ENCODE measurements around the gene KIF5C. TPM values are rescaled to one million over a fixed set of nuclear protein-coding genes. Genes with fewer than 3 reads are reported as not detected.

The KIF5C gene
- total RNA-seq, 1 donor from 2014 or later, result 38.9 TPM

DNA sequence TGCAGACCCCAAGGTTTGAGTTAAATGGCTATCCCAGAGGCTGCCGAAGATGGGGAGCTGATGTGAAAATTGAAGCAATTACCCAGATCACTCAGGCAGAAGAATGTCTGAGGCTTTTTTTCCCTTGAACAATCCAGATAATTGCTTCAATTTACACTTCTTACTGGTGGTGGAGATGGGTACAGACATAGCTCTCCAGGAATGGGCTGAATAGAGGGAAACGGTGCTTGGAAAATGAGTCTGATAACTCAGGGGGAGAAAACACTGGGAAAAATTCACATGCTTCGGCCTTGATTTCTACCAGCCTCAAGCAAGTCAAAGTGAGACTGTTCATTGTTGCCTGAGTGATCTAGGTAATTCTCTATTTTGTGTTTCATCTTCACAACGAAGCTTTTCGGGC is 9.5 kb upstream of the KIF5C start:
- Mint-ChIP-seq H3K27me3 (peaks cover 36% of the 10 kb centered on the region), H3K4me3 (no peak overlapping the region), H3K9me3 (no peaks in the 10 kb centered on the region), H3K36me3 (no peaks in the 10 kb centered on the region), H3K27ac (no peak overlapping the region), H3K4me1 (ENCODE audit: unreplicated experiment) (peaks cover 15% of the 10 kb centered on the region)
- no peak for DNase-seq (ENCODE audit: extremely low spot score, unreplicated experiment)
- TF ChIP-seq, protein P1, sequence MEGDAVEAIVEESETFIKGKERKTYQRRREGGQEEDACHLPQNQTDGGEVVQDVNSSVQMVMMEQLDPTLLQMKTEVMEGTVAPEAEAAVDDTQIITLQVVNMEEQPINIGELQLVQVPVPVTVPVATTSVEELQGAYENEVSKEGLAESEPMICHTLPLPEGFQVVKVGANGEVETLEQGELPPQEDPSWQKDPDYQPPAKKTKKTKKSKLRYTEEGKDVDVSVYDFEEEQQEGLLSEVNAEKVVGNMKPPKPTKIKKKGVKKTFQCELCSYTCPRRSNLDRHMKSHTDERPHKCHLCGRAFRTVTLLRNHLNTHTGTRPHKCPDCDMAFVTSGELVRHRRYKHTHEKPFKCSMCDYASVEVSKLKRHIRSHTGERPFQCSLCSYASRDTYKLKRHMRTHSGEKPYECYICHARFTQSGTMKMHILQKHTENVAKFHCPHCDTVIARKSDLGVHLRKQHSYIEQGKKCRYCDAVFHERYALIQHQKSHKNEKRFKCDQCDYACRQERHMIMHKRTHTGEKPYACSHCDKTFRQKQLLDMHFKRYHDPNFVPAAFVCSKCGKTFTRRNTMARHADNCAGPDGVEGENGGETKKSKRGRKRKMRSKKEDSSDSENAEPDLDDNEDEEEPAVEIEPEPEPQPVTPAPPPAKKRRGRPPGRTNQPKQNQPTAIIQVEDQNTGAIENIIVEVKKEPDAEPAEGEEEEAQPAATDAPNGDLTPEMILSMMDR (conservative IDR thresholded peaks at IDR 0.05), result no peak

DNA sequence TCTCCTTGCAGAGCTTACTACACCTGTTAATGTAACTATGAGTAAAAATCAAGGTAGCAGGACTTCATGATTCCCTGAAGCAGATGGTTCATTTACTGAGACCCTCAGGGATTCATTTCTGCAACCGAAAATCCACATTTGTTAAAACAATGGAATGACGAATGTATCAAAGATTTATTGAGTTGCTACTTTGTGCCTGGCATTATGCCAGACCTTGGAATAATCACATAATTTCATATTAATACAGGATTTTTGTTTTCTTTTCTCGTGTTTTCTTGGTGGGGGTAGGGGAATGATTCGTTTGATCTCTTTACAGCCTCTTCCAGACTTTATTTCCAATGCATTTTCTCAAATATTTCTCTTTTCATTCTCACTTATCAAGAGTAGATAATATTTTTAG is 8.9 kb upstream of the KIF5C start:
- DNase-seq (ENCODE audit: extremely low spot score, unreplicated experiment), result no peak
- Mint-ChIP-seq H3K27ac (no peak overlapping the region), H3K9me3 (no peaks in the 10 kb centered on the region), H3K27me3 (peaks cover 36% of the 10 kb centered on the region), H3K4me3 (no peak overlapping the region), H3K4me1 (ENCODE audit: unreplicated experiment) (peaks cover 15% of the 10 kb centered on the region), H3K36me3 (no peaks in the 10 kb centered on the region)
- TF ChIP-seq, protein P1 (conservative IDR thresholded peaks at IDR 0.05), result no peak

DNA sequence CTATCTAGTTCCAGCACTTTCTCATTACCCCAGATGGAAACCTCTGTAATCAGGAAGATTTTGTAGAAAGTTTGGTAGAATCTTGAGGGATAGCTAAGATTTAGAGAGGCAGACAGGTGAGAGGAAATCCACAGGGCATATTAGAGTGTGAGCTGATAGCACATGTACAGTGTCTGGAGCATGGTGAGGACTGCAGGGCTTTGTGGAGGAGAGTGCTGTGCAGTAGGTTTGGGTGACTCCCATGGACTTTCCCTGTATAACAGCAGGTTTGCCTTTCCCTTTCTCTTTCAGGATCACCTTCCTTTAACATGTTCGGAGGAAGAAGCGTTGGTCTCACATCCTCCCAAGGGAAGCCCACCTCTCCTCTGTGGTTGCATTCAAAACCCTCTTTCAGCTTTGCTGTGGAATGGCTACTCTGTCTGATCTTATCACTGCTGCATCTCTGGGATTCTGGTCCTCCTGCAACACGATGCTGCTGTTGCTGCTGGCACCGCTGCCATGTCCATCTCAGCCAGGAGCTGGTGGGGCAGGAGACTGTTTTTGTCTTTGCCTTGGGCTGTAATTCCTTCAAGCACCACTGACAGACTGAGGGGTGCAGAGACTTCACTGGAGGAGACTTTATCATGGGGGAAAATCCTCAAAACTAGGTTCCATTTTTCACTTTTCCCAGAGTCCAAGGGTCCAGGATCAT is 7.8 kb upstream of the KIF5C start:
- no peak overlapping the region for H3K27ac Mint-ChIP-seq
- no peaks in the 10 kb centered on the region for H3K36me3 Mint-ChIP-seq
- H3K4me3 Mint-ChIP-seq, result no peak overlapping the region
- H3K27me3 Mint-ChIP-seq, result peaks cover 39% of the 10 kb centered on the region
- no peaks in the 10 kb centered on the region for H3K9me3 Mint-ChIP-seq
- TF ChIP-seq, protein P1 (conservative IDR thresholded peaks at IDR 0.05), result no peak
- peaks cover 15% of the 10 kb centered on the region for H3K4me1 Mint-ChIP-seq (ENCODE audit: unreplicated experiment)
- DNase-seq (ENCODE audit: extremely low spot score, unreplicated experiment), result no peak

DNA sequence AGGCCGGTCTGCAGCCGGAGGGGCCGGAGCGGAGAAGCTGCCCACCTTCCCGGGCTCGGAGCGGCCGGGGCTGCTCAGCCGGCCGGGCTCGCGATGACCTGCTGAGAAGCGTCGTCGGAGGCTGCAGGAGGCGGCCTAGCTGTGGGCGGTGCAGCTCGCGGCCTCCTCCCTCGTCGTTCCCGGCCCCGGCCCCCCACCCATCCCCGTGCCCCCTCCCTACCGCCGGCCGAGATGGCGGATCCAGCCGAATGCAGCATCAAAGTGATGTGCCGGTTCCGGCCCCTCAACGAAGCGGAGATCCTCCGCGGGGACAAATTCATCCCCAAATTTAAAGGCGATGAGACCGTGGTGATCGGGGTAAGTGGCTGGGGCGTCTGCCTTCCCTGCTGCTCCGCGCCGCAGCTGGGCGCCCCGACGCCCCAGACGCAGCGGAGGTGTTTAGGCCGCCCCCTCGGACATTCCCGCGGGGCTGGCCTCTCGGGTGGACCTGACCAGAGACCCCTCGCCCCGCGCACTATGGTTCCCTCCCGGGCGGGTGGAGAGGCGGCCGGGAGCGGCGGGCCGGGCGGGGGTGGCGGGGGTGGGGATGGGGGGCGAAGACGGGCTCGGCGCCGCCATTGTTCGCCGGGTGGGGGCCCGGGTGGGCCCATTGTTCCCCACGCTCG is 492 bp downstream of the KIF5C start:
- Mint-ChIP-seq H3K36me3 (peaks cover 2% of the 10 kb centered on the region), H3K4me3 (peak overlapping the region; percentile 90)

DNA sequence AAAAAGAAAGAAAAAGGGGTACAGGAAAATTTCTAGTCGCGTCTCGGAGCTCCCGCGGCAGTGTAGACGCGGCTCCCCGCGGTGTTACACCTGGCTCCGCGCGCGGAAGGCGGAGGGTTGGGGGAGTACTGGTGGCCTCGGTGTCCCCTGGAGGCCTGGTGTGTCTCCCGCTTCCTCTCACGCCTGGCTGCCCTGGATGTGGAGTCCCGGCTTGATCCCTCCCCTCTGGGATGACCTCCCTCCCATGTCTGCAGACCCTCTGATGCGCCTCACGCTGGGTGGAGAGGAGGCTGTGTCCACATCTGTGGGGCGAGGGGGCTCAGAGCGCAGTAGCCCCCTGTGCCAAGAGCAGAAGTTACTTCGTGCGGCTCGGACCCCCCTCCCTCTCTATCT is 1.2 kb downstream of the KIF5C start:
- DNase-seq (ENCODE audit: extremely low spot score, unreplicated experiment), result no peak
- Mint-ChIP-seq H3K4me1 (ENCODE audit: unreplicated experiment) (peaks cover 16% of the 10 kb centered on the region), H3K27ac (peak overlapping the region; percentile 58), H3K27me3 (peaks cover 47% of the 10 kb centered on the region), H3K4me3 (peak overlapping the region; percentile 90), H3K9me3 (no peaks in the 10 kb centered on the region), H3K36me3 (peaks cover 4% of the 10 kb centered on the region)
- TF ChIP-seq, protein P1 (conservative IDR thresholded peaks at IDR 0.05), result no peak

More for the DNA sequence above, 492 bp downstream of the KIF5C start:
- H3K27ac Mint-ChIP-seq, result no peak overlapping the region
- TF ChIP-seq, protein P1 (conservative IDR thresholded peaks at IDR 0.05), result no peak
- peaks cover 47% of the 10 kb centered on the region for H3K27me3 Mint-ChIP-seq
- H3K4me1 Mint-ChIP-seq (ENCODE audit: unreplicated experiment), result peaks cover 16% of the 10 kb centered on the region
- no peak for DNase-seq (ENCODE audit: extremely low spot score, unreplicated experiment)
- H3K9me3 Mint-ChIP-seq, result no peaks in the 10 kb centered on the region
